ENCODE results near the gene MYT1. TPM values are rescaled to one million over a fixed set of nuclear protein-coding genes. Genes with fewer than 3 reads are reported as not detected.

MYT1 gene
- total RNA-seq, 2 donors from 2014 or later = 0.27 to 0.74 TPM

DNA sequence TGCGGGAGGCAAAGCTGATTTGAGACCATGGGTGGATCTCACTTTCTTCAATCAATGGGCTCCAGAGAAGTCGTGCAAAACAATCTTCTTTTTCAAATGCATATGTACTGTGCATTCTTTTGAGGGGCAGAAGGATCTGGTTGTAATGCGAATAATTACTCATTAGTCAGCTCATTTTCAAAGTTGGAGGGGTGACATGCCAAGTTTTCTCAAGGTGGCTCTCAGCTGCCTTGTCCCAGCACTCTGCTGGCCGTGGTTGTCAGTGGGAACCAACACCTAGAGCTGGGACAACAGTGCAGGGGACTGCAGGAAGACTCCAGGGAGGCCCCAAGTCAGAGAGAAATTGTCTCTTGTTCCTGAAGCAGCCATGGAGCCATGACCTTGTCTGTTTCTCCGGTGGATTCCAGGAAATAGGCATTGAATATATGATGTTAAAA lies 25.3 kb downstream of the MYT1 start:
- WGBS = 37% methylated on average over 5 of the region's 5 CpGs
- DNase-seq (ENCODE audit: low spot score) = no peak
- TF ChIP-seq POLR2A (IDR thresholded peaks at IDR 0.05) (no peak), POLR2AphosphoS5 (IDR thresholded peaks at IDR 0.05) (no peak)
- TF ChIP-seq, protein P1, sequence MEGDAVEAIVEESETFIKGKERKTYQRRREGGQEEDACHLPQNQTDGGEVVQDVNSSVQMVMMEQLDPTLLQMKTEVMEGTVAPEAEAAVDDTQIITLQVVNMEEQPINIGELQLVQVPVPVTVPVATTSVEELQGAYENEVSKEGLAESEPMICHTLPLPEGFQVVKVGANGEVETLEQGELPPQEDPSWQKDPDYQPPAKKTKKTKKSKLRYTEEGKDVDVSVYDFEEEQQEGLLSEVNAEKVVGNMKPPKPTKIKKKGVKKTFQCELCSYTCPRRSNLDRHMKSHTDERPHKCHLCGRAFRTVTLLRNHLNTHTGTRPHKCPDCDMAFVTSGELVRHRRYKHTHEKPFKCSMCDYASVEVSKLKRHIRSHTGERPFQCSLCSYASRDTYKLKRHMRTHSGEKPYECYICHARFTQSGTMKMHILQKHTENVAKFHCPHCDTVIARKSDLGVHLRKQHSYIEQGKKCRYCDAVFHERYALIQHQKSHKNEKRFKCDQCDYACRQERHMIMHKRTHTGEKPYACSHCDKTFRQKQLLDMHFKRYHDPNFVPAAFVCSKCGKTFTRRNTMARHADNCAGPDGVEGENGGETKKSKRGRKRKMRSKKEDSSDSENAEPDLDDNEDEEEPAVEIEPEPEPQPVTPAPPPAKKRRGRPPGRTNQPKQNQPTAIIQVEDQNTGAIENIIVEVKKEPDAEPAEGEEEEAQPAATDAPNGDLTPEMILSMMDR (IDR thresholded peaks at IDR 0.05) = no peak

GRCh38 chr20:64189986-64190385 lies 25.7 kb downstream of the MYT1 start:
- TF ChIP-seq, protein P1 (IDR thresholded peaks at IDR 0.05) = no peak
- TF ChIP-seq POLR2AphosphoS5 (IDR thresholded peaks at IDR 0.05) (no peak), POLR2A (IDR thresholded peaks at IDR 0.05) (no peak)
- intact Hi-C loops (cut with DNase I) = no loop called here
- H3K36me3 ChIP-seq = no peaks in the 10 kb centered on the region
- no peaks in the 10 kb centered on the region for H3K4me1 ChIP-seq (replicated peaks)
- DNase-seq (ENCODE audit: low spot score) = no peak
- H3K27ac ChIP-seq = no peak overlapping the region
- no peak overlapping the region for H3K4me3 ChIP-seq
- H3K27me3 ChIP-seq (replicated peaks; ENCODE audit: insufficient read depth) = no peaks in the 10 kb centered on the region
- no peaks in the 10 kb centered on the region for H3K9me3 ChIP-seq
- 77% methylated on average over 8 of the region's 8 CpGs for WGBS

More for the DNA sequence above, 25.3 kb downstream of the MYT1 start:
- H3K4me1 ChIP-seq (replicated peaks) = no peaks in the 10 kb centered on the region
- no peak overlapping the region for H3K4me3 ChIP-seq
- no peak overlapping the region for H3K27ac ChIP-seq
- H3K36me3 ChIP-seq = no peaks in the 10 kb centered on the region
- H3K9me3 ChIP-seq = no peaks in the 10 kb centered on the region
- H3K27me3 ChIP-seq (replicated peaks; ENCODE audit: insufficient read depth) = no peaks in the 10 kb centered on the region
- intact Hi-C loops (cut with DNase I) = no loop called here

- Histone ChIP-seq H3K36me3 (no peaks in the 10 kb centered on the region), H3K9me3 (no peaks in the 10 kb centered on the region), H3K27ac (no peak overlapping the region), H3K4me1 (replicated peaks) (no peaks in the 10 kb centered on the region), H3K4me3 (no peak overlapping the region), H3K27me3 (replicated peaks; ENCODE audit: insufficient read depth) (no peaks in the 10 kb centered on the region)
- TF ChIP-seq POLR2AphosphoS5 (IDR thresholded peaks at IDR 0.05) = no peak
- TF ChIP-seq, protein P1 (IDR thresholded peaks at IDR 0.05) = no peak
- TF ChIP-seq POLR2A (IDR thresholded peaks at IDR 0.05) = no peak
- intact Hi-C loops (cut with DNase I) = no loop called here
- DNase-seq (ENCODE audit: low spot score) = no peak
- 83% methylated on average over 4 of the region's 4 CpGs for WGBS
Observed at GRCh38 chr20:64191002-64191401, 26.8 kb downstream of the MYT1 start.

GRCh38 chr20:64192406-64192805 lies 28.2 kb downstream of the MYT1 start:
- TF ChIP-seq, protein P1 (IDR thresholded peaks at IDR 0.05) = no peak
- TF ChIP-seq POLR2AphosphoS5 (IDR thresholded peaks at IDR 0.05) (no peak), POLR2A (IDR thresholded peaks at IDR 0.05) (no peak)
- no peak overlapping the region for H3K27ac ChIP-seq
- no peak for DNase-seq (ENCODE audit: low spot score)
- no peak overlapping the region for H3K4me3 ChIP-seq
- no peaks in the 10 kb centered on the region for H3K4me1 ChIP-seq (replicated peaks)
- H3K27me3 ChIP-seq (replicated peaks; ENCODE audit: insufficient read depth) = no peaks in the 10 kb centered on the region
- intact Hi-C loops (cut with DNase I) = no loop called here
- H3K36me3 ChIP-seq = no peaks in the 10 kb centered on the region
- no peaks in the 10 kb centered on the region for H3K9me3 ChIP-seq
- WGBS = 25% methylated on average over 9 of the region's 9 CpGs

DNA sequence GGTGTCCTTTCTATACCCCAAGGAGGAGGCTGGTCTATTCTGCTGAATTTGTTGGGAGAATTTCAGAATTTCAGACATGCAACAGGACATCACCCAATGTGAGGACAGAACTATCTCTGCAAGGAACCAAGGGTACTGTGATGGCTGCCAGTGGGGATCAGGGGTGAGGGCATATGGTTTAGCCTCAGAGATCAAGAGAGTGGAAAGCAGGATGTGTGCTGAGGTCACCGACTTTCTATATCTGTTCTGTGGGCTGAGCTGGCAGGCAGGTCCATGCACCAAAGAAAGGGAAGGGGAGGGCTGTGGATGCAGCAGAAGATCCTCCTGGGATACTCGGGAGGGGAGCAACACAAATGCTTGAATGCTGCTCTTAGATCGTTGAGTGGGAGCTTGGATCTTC lies 28.8 kb downstream of the MYT1 start:
- Histone ChIP-seq H3K36me3 (no peaks in the 10 kb centered on the region), H3K27me3 (replicated peaks; ENCODE audit: insufficient read depth) (no peaks in the 10 kb centered on the region), H3K27ac (no peak overlapping the region), H3K9me3 (no peaks in the 10 kb centered on the region), H3K4me3 (no peak overlapping the region), H3K4me1 (replicated peaks) (no peaks in the 10 kb centered on the region)
- 77% methylated on average over 3 of the region's 3 CpGs for WGBS
- no peak for DNase-seq (ENCODE audit: low spot score)
- TF ChIP-seq POLR2AphosphoS5 (IDR thresholded peaks at IDR 0.05) (no peak), POLR2A (IDR thresholded peaks at IDR 0.05) (no peak)
- TF ChIP-seq, protein P1 (IDR thresholded peaks at IDR 0.05) = no peak
- intact Hi-C loops (cut with DNase I) = no loop called here
